WTC11 (cell line): ENCODE results near the gene HFE. TPM values are rescaled to one million over a fixed set of nuclear protein-coding genes. Genes with fewer than 3 reads are reported as not detected.

Experiments
- EMX1 ChIP-seq: fragments of 250-450 bp; sonication (Bioruptor Pico); IDR thresholded peaks from 2 replicates; pipeline ENCODE4 v1.8.0; 2021; ENCODE audit warnings: mild to moderate bottlenecking
- GABPB1 ChIP-seq: sonication (generic); formaldehyde crosslinking; IDR thresholded peaks from 2 replicates; pipeline ENCODE4 v1.8.1; 2023; ENCODE audit warnings: mild to moderate bottlenecking, missing genetic modification reagents
- JUN ChIP-seq: sonication (generic); formaldehyde crosslinking; IDR thresholded peaks from 2 replicates; pipeline ENCODE4 v1.8.0; 2023; ENCODE audit warnings: mild to moderate bottlenecking, missing genetic modification reagents
- MXD4 ChIP-seq: fragments of 250-450 bp; sonication (Bioruptor Pico); IDR thresholded peaks from 2 replicates; pipeline ENCODE4 v1.8.0; 2021; ENCODE audit warnings: mild to moderate bottlenecking, moderate library complexity, borderline replicate concordance
- NFE2L1 ChIP-seq: sonication (generic); formaldehyde crosslinking; IDR thresholded peaks from 2 replicates; pipeline ENCODE4 v1.8.1; 2023; ENCODE audit warnings: missing genetic modification reagents
- OVOL2 ChIP-seq: fragments of 250-450 bp; sonication (Bioruptor Pico); IDR thresholded peaks from 2 replicates; pipeline ENCODE4 v1.9.0; 2021; ENCODE audit warnings: mild to moderate bottlenecking, borderline replicate concordance
- SMAD3 ChIP-seq: sonication (generic); formaldehyde crosslinking; IDR thresholded peaks from 2 replicates; pipeline ENCODE4 v1.8.0; 2022; ENCODE audit warnings: missing genetic modification reagents, mild to moderate bottlenecking, borderline replicate concordance
- SMAD4 ChIP-seq: sonication (generic); formaldehyde crosslinking; IDR thresholded peaks from 2 replicates; pipeline ENCODE4 v1.8.0; 2022; ENCODE audit warnings: mild to moderate bottlenecking, missing genetic modification reagents
- TEAD4 ChIP-seq: sonication (generic); formaldehyde crosslinking; IDR thresholded peaks from 2 replicates; pipeline ENCODE4 v1.8.0; 2022; ENCODE audit warnings: mild to moderate bottlenecking, missing genetic modification reagents
- TP53 ChIP-seq: sonication (generic); formaldehyde crosslinking; IDR thresholded peaks from 2 replicates; pipeline ENCODE4 v1.8.1; 2023; ENCODE audit warnings: mild to moderate bottlenecking, missing genetic modification reagents
- ZNF396 ChIP-seq: fragments of 250-450 bp; sonication (Bioruptor Pico); IDR thresholded peaks from 2 replicates; pipeline ENCODE4 v1.8.0; 2021; ENCODE audit warnings: mild to moderate bottlenecking, moderate library complexity, borderline replicate concordance
- total RNA-seq: library from RNA; stranded (reverse); gene quantifications from 3 replicates; pipeline ENCODE4 v1.2.3, GENCODE V29; 2021
- TF ChIP-seq, protein P1 (sequence below): sonication (generic); formaldehyde crosslinking; IDR thresholded peaks from 2 replicates; pipeline ENCODE4 v1.8.1; 2023; ENCODE audit warnings: mild to moderate bottlenecking, missing genetic modification reagents
- TF ChIP-seq, protein P2 (sequence below): fragments of 250-450 bp; sonication (Bioruptor Pico); IDR thresholded peaks from 2 replicates; pipeline ENCODE4 v1.8.0; 2021; ENCODE audit warnings: mild to moderate bottlenecking
- TF ChIP-seq, protein P3 (sequence below): sonication (generic); formaldehyde crosslinking; IDR thresholded peaks from 2 replicates; pipeline ENCODE4 v1.8.1; 2022; ENCODE audit warnings: low read depth, missing genetic modification reagents, borderline replicate concordance
- TF ChIP-seq, protein P4 (sequence below): fragments of 250-450 bp; sonication (Bioruptor Pico); IDR thresholded peaks from 2 replicates; pipeline ENCODE4 v2.1.2; 2022; ENCODE audit warnings: mild to moderate bottlenecking, moderate library complexity
- TF ChIP-seq, protein P5 (sequence below): sonication (generic); formaldehyde crosslinking; IDR thresholded peaks from 2 replicates; pipeline ENCODE4 v1.8.0; 2022; ENCODE audit warnings: mild to moderate bottlenecking, missing genetic modification reagents
- TF ChIP-seq, protein P6 (sequence below): sonication (generic); formaldehyde crosslinking; IDR thresholded peaks from 2 replicates; pipeline ENCODE4 v1.8.1; 2023; ENCODE audit warnings: mild to moderate bottlenecking, moderate library complexity, missing genetic modification reagents
- TF ChIP-seq, protein P7 (sequence below): sonication (generic); formaldehyde crosslinking; conservative IDR thresholded peaks from 2 replicates; pipeline ENCODE4 v1.8.1; 2023; ENCODE audit warnings: mild to moderate bottlenecking, low read depth, missing genetic modification reagents, moderate library complexity
- TF ChIP-seq, protein P8 (sequence below): sonication (generic); formaldehyde crosslinking; conservative IDR thresholded peaks from 2 replicates; pipeline ENCODE4 v1.8.1; 2022; ENCODE audit warnings: mild to moderate bottlenecking, missing genetic modification reagents
- TF ChIP-seq, protein P9 (sequence below): sonication (generic); formaldehyde crosslinking; IDR thresholded peaks from 2 replicates; pipeline ENCODE4 v1.8.1; 2022; ENCODE audit warnings: low read depth, mild to moderate bottlenecking, moderate library complexity, missing genetic modification reagents, borderline replicate concordance

HFE gene
- total RNA-seq, 1 experiment from 2014 or later: 1.9 TPM

DNA sequence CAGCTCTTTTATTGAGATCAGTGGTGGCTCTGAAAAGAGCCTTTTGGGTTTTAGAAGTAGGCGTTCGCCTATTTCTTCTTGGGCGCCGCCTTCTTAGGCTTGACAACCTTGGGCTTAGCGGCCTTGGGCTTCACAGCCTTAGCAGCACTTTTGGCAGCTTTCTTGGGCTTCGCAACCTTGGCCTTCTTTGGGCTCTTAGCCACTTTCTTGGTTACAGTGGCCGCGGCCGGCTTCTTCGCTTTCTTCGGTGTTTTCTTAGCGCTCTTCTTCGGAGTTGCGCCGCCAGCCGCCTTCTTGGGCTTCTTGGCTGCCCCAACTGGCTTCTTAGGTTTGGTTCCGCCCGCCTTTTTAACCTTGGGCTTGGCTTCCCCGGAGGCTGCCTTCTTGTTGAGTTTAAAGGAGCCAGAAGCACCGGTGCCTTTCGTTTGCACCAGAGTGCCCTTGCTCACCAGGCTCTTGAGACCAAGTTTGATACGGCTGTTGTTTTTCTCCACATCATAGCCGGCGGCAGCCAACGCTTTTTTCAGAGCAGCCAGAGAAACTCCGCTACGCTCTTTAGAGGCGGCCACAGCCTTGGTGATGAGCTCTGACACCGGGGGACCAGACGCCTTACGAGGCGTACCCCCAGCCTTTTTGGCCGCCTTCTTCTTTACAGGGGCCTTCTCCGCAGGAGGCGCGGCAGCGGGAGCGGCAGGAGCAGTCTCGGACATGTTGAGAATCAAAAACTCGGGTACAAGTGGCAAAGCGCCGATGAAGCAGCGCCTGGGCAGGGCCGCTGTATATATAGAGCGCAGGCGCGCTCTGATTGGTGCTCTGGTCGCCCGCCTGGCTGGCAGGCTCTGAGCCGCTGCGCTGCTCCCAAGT lies 31.3 kb upstream of the HFE start (continued):
- TF ChIP-seq, protein P1, sequence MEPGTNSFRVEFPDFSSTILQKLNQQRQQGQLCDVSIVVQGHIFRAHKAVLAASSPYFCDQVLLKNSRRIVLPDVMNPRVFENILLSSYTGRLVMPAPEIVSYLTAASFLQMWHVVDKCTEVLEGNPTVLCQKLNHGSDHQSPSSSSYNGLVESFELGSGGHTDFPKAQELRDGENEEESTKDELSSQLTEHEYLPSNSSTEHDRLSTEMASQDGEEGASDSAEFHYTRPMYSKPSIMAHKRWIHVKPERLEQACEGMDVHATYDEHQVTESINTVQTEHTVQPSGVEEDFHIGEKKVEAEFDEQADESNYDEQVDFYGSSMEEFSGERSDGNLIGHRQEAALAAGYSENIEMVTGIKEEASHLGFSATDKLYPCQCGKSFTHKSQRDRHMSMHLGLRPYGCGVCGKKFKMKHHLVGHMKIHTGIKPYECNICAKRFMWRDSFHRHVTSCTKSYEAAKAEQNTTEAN (CRISPR knock-in tag): peak; percentile 74; the same call in 1 of the 2 replicates
- TF ChIP-seq TP53 (no peak), SMAD4 (CRISPR knock-in tag) (peak; percentile 81), EMX1 (no peak), SMAD3 (CRISPR knock-in tag) (peak; percentile 26; the same call in 1 of the 2 replicates), JUN (CRISPR knock-in tag) (no peak), GABPB1 (peak; percentile 81; the same call in 1 of the 2 replicates), NFE2L1 (0 out of 2 replicates have a peak, but pooled peaks have one; percentile 78), OVOL2 (CRISPR knock-in tag) (peak; percentile 72; the same call in 1 of the 2 replicates), MXD4 (CRISPR knock-in tag) (no peak), TEAD4 (peak; percentile 75; the same call in 1 of the 2 replicates), ZNF396 (no peak)
- TF ChIP-seq, protein P2, sequence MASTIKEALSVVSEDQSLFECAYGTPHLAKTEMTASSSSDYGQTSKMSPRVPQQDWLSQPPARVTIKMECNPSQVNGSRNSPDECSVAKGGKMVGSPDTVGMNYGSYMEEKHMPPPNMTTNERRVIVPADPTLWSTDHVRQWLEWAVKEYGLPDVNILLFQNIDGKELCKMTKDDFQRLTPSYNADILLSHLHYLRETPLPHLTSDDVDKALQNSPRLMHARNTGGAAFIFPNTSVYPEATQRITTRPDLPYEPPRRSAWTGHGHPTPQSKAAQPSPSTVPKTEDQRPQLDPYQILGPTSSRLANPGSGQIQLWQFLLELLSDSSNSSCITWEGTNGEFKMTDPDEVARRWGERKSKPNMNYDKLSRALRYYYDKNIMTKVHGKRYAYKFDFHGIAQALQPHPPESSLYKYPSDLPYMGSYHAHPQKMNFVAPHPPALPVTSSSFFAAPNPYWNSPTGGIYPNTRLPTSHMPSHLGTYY: no peak; the same call in 1 of the 2 replicates
- TF ChIP-seq, protein P3, sequence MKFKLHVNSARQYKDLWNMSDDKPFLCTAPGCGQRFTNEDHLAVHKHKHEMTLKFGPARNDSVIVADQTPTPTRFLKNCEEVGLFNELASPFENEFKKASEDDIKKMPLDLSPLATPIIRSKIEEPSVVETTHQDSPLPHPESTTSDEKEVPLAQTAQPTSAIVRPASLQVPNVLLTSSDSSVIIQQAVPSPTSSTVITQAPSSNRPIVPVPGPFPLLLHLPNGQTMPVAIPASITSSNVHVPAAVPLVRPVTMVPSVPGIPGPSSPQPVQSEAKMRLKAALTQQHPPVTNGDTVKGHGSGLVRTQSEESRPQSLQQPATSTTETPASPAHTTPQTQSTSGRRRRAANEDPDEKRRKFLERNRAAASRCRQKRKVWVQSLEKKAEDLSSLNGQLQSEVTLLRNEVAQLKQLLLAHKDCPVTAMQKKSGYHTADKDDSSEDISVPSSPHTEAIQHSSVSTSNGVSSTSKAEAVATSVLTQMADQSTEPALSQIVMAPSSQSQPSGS: peak; percentile 58; the same call in 1 of the 2 replicates
- TF ChIP-seq, protein P4, sequence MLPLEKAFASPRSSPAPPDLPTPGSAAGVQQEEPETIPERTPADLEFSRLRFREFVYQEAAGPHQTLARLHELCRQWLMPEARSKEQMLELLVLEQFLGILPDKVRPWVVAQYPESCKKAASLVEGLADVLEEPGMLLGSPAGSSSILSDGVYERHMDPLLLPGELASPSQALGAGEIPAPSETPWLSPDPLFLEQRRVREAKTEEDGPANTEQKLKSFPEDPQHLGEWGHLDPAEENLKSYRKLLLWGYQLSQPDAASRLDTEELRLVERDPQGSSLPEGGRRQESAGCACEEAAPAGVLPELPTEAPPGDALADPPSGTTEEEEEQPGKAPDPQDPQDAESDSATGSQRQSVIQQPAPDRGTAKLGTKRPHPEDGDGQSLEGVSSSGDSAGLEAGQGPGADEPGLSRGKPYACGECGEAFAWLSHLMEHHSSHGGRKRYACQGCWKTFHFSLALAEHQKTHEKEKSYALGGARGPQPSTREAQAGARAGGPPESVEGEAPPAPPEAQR (CRISPR knock-in tag): no peak
- TF ChIP-seq, protein P5, sequence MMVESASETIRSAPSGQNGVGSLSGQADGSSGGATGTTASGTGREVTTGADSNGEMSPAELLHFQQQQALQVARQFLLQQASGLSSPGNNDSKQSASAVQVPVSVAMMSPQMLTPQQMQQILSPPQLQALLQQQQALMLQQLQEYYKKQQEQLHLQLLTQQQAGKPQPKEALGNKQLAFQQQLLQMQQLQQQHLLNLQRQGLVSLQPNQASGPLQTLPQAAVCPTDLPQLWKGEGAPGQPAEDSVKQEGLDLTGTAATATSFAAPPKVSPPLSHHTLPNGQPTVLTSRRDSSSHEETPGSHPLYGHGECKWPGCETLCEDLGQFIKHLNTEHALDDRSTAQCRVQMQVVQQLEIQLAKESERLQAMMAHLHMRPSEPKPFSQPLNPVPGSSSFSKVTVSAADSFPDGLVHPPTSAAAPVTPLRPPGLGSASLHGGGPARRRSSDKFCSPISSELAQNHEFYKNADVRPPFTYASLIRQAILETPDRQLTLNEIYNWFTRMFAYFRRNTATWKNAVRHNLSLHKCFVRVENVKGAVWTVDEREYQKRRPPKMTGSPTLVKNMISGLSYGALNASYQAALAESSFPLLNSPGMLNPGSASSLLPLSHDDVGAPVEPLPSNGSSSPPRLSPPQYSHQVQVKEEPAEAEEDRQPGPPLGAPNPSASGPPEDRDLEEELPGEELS (CRISPR knock-in tag): peak; percentile 66
- TF ChIP-seq, protein P6, sequence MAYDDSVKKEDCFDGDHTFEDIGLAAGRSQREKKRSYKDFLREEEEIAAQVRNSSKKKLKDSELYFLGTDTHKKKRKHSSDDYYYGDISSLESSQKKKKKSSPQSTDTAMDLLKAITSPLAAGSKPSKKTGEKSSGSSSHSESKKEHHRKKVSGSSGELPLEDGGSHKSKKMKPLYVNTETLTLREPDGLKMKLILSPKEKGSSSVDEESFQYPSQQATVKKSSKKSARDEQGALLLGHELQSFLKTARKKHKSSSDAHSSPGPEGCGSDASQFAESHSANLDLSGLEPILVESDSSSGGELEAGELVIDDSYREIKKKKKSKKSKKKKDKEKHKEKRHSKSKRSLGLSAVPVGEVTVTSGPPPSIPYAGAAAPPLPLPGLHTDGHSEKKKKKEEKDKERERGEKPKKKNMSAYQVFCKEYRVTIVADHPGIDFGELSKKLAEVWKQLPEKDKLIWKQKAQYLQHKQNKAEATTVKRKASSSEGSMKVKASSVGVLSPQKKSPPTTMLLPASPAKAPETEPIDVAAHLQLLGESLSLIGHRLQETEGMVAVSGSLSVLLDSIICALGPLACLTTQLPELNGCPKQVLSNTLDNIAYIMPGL: no peak; the same call in 1 of the 2 replicates
- TF ChIP-seq, protein P7, sequence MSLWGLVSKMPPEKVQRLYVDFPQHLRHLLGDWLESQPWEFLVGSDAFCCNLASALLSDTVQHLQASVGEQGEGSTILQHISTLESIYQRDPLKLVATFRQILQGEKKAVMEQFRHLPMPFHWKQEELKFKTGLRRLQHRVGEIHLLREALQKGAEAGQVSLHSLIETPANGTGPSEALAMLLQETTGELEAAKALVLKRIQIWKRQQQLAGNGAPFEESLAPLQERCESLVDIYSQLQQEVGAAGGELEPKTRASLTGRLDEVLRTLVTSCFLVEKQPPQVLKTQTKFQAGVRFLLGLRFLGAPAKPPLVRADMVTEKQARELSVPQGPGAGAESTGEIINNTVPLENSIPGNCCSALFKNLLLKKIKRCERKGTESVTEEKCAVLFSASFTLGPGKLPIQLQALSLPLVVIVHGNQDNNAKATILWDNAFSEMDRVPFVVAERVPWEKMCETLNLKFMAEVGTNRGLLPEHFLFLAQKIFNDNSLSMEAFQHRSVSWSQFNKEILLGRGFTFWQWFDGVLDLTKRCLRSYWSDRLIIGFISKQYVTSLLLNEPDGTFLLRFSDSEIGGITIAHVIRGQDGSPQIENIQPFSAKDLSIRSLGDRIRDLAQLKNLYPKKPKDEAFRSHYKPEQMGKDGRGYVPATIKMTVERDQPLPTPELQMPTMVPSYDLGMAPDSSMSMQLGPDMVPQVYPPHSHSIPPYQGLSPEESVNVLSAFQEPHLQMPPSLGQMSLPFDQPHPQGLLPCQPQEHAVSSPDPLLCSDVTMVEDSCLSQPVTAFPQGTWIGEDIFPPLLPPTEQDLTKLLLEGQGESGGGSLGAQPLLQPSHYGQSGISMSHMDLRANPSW (CRISPR knock-in tag): no peak
- TF ChIP-seq, protein P8, sequence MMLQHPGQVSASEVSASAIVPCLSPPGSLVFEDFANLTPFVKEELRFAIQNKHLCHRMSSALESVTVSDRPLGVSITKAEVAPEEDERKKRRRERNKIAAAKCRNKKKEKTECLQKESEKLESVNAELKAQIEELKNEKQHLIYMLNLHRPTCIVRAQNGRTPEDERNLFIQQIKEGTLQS (CRISPR knock-in tag): peak; percentile 44; the same call in 1 of the 2 replicates
- TF ChIP-seq, protein P9, sequence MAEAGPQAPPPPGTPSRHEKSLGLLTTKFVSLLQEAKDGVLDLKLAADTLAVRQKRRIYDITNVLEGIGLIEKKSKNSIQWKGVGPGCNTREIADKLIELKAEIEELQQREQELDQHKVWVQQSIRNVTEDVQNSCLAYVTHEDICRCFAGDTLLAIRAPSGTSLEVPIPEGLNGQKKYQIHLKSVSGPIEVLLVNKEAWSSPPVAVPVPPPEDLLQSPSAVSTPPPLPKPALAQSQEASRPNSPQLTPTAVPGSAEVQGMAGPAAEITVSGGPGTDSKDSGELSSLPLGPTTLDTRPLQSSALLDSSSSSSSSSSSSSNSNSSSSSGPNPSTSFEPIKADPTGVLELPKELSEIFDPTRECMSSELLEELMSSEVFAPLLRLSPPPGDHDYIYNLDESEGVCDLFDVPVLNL (CRISPR knock-in tag): peak; percentile 74; the same call in 1 of the 2 replicates
